ENCODE measurements around the gene FCF1. TPM values are rescaled to one million over a fixed set of nuclear protein-coding genes. Genes with fewer than 3 reads are reported as not detected.

FCF1 gene
- total and polyA plus RNA-seq, 9 of the 15 experiments (the other 6 are each of a cell fraction or from before 2014, with no cell fraction given), result 6.8 to 91.9 (median 40.0) TPM

- TF ChIP-seq ZSCAN29 (IDR thresholded peaks at IDR 0.05), result no peak
- TF ChIP-seq, protein P1, sequence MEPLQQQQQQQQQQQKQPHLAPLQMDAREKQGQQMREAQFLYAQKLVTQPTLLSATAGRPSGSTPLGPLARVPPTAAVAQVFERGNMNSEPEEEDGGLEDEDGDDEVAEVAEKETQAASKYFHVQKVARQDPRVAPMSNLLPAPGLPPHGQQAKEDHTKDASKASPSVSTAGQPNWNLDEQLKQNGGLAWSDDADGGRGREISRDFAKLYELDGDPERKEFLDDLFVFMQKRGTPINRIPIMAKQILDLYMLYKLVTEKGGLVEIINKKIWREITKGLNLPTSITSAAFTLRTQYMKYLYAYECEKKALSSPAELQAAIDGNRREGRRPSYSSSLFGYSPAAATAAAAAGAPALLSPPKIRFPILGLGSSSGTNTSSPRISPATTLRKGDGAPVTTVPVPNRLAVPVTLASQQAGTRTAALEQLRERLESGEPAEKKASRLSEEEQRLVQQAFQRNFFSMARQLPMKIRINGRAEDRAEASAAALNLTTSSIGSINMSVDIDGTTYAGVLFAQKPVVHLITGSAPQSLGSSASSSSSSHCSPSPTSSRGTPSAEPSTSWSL (CRISPR knock-in tag; IDR thresholded peaks at IDR 0.05; ENCODE audit: borderline replicate concordance), result no peak
- TF ChIP-seq MBD2 (IDR thresholded peaks at IDR 0.05; ENCODE audit: borderline replicate concordance, low read depth), result no peak
- TF ChIP-seq MEF2D (tag; conservative IDR thresholded peaks at IDR 0.05; ENCODE audit: low read depth), result no peak
- TF ChIP-seq TAF9B (IDR thresholded peaks at IDR 0.05; ENCODE audit: partially characterized antibody), result no peak
- TF ChIP-seq CREM (IDR thresholded peaks at IDR 0.05; ENCODE audit: low read depth), result no peak
- TF ChIP-seq POLR2H (tag; IDR thresholded peaks at IDR 0.05; ENCODE audit: low read depth), result no peak
Observed at GRCh38 chr14:74683406-74683805, 29.5 kb upstream of the FCF1 start (continued).

DNA sequence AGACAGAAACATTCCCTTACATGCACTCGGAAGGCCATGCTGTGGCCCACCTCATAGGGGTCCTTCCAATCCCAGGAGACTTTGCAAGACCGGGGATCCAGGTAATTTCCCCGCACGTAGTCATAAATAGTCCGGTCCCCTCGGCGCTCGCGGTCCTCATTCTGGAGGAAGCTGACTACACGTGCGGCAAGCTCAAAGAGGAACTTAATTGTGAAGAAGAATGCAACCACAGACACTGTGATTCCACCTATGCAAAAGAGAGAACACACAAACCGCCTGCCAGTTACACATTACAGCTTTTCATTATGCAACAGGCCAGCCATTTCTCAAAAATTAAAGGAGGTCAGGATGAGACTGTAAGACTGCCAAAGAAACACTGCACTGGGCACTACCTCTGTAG, 28.5 kb upstream of the FCF1 start:
- no peaks in the 10 kb centered on the region; the same call in 1 of the 2 replicates for H4K20me1 ChIP-seq (replicated peaks; ENCODE audit: control insufficient read depth, insufficient read depth, low read length)
- peaks cover 55% of the 10 kb centered on the region; the same call in 2 of the 3 replicates for H3K36me3 ChIP-seq (ENCODE audit: control insufficient read depth, insufficient read depth, low read length)
- POLR2A ChIA-PET, result no interaction called here
- peaks cover 0 to 15% of the 10 kb centered on the region in 2 experiments; a peak in 2 of 5 replicates for H3K4me1 ChIP-seq (replicated peaks in 1 of 2; ENCODE audit: control insufficient read depth in 2 of 2, insufficient read depth in 2 of 2, low read length in 2 of 2)
- H3K27me3 ChIP-seq (ENCODE audit: control insufficient read depth in 2 of 2, insufficient read depth in 2 of 2, low read length in 2 of 2), result no peaks in the 10 kb centered on the region
- 92% methylated on average over 8 of the region's 12 CpGs for WGBS (ENCODE audit: insufficient coverage, low coverage, missing lambda C conversion rate)
- H3K4me3 ChIP-seq, result no peak overlapping the region
- H3K9me1 ChIP-seq (ENCODE audit: control insufficient read depth, insufficient read depth, low read length), result no peaks in the 10 kb centered on the region
- no peak for ATAC-seq
- FAIRE-seq, result no peak
- H3K27ac ChIP-seq (ENCODE audit: extremely low read depth, low read depth, low read length), result no peak overlapping the region
- intact Hi-C loops (cut with micrococcal nuclease) (no loop called here), in situ Hi-C loops (cut with MboI) (no loop called here)
- H3K9me3 ChIP-seq (replicated peaks; ENCODE audit: control insufficient read depth, insufficient read depth, low read depth, low read length), result no peaks in the 10 kb centered on the region
- CTCF ChIA-PET (ENCODE audit: low intra/inter-chr PET ratio), result no interaction called here
- no peak overlapping the region for H2AFZ ChIP-seq (ENCODE audit: low read depth, low read length)
- no TSS peak for BruUV-seq (replicated peaks)
- no peak overlapping the region for H3K4me2 ChIP-seq (ENCODE audit: insufficient read depth, low read length)
- H3K79me2 ChIP-seq (ENCODE audit: control insufficient read depth, insufficient read depth, low read length), result no peaks in the 10 kb centered on the region
- DNase-seq (ENCODE audit: extremely low read depth in 1 of 4, low spot score in 3 of 4), result no peak
- H3K9ac ChIP-seq (ENCODE audit: insufficient read depth in 1 of 2, low read depth in 2 of 2, low read length in 2 of 2), result no peak overlapping the region
- TF ChIP-seq JUND (IDR thresholded peaks at IDR 0.05; ENCODE audit: borderline replicate concordance, low read depth, low read length), result no peak
- no peak for TF ChIP-seq JUND (tag; IDR thresholded peaks at IDR 0.05; ENCODE audit: borderline replicate concordance, low read depth, low read length)
- no peak for TF ChIP-seq SAP30 (IDR thresholded peaks at IDR 0.05; ENCODE audit: borderline replicate concordance, insufficient read depth, low read depth, low read length, poor library complexity, severe bottlenecking)
- TF ChIP-seq ZNF274 (IDR thresholded peaks at IDR 0.05; ENCODE audit: borderline replicate concordance, low read depth, low read length), result no peak
- no peak for TF ChIP-seq HOMEZ (CRISPR knock-in tag; IDR thresholded peaks at IDR 0.05)
- no peak for TF ChIP-seq ZNF146 (CRISPR knock-in tag; IDR thresholded peaks at IDR 0.05; ENCODE audit: unreplicated experiment)
- TF ChIP-seq MLX (CRISPR knock-in tag; conservative IDR thresholded peaks at IDR 0.05), result no peak
- TF ChIP-seq, protein P2, sequence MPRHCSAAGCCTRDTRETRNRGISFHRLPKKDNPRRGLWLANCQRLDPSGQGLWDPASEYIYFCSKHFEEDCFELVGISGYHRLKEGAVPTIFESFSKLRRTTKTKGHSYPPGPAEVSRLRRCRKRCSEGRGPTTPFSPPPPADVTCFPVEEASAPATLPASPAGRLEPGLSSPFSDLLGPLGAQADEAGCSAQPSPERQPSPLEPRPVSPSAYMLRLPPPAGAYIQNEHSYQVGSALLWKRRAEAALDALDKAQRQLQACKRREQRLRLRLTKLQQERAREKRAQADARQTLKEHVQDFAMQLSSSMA (CRISPR knock-in tag; IDR thresholded peaks at IDR 0.05), result no peak
- TF ChIP-seq ZNF431 (CRISPR knock-in tag; IDR thresholded peaks at IDR 0.05), result no peak
- TF ChIP-seq MTA2 (IDR thresholded peaks at IDR 0.05; ENCODE audit: low read depth), result no peak
- TF ChIP-seq RAD21 (CRISPR knock-in tag; conservative IDR thresholded peaks at IDR 0.05 in 1 of 2, IDR thresholded peaks at IDR 0.05 in 1 of 2), result no peak
